Measurements from ENCODE around the gene OR13F1.

The OR13F1 gene

DNA sequence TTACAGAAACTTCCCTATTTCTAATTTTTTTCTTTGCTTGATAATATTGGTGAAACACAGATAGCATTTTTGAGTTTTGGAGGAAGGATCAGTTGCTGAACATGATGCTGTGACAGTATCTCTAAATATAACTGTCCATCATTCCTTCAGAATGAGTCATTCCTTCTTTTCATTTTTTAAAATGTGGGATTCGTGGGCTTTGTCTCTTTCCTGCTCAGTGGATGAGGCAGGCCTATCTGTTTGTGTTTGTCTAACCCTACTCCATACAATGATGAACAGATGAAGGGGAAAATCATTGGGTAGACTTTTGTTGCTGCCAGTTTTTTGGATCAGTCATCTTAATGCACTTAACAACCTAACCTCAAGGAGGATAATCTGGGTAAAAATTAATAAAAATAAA is 49.2 kb downstream of the OR13F1 start:
- no peak overlapping the region for H3K27ac ChIP-seq
- TF ChIP-seq, protein P1, sequence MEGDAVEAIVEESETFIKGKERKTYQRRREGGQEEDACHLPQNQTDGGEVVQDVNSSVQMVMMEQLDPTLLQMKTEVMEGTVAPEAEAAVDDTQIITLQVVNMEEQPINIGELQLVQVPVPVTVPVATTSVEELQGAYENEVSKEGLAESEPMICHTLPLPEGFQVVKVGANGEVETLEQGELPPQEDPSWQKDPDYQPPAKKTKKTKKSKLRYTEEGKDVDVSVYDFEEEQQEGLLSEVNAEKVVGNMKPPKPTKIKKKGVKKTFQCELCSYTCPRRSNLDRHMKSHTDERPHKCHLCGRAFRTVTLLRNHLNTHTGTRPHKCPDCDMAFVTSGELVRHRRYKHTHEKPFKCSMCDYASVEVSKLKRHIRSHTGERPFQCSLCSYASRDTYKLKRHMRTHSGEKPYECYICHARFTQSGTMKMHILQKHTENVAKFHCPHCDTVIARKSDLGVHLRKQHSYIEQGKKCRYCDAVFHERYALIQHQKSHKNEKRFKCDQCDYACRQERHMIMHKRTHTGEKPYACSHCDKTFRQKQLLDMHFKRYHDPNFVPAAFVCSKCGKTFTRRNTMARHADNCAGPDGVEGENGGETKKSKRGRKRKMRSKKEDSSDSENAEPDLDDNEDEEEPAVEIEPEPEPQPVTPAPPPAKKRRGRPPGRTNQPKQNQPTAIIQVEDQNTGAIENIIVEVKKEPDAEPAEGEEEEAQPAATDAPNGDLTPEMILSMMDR (conservative IDR thresholded peaks at IDR 0.05) = no peak
- TF ChIP-seq ZFX (IDR thresholded peaks at IDR 0.05) = no peak
